Activated CD8-positive, alpha-beta T cell treated with anti-CD3 and anti-CD28 coated beads for 36 hours (primary cell): ENCODE data around the gene GPC5. TPM values are rescaled to one million over a fixed set of nuclear protein-coding genes. Genes with fewer than 3 reads are reported as not detected.

ENCODE experiments used
- ATAC-seq: fragments of 200-7000 bp; cut with Tn5 transposase; one replicate; pipeline ENCODE4 v1.10.0; 2021; ENCODE audit warnings: mild to moderate bottlenecking, moderate library complexity
- CTCF ChIA-PET: fragments of 350-600 bp; sonication (Branson Sonifier 250); formaldehyde crosslinking; loops from one replicate; lab custom pipeline; 2021; ENCODE audit warnings: antibody characterized with exemption; lab: Charles Lee
- POLR2A ChIA-PET: fragments of 350-600 bp; sonication (Branson Sonifier 250); formaldehyde crosslinking; loops from one replicate; lab custom pipeline; 2021; ENCODE audit warnings: antibody characterized with exemption; lab: Charles Lee
- DNase-seq: peaks from one replicate; pipeline ENCODE4 v3.0.0-alpha.2; 2020
- H3K27ac Mint-ChIP-seq: one replicate; pipeline ENCODE4 v1.8.0; 2021; ENCODE audit warnings: mild to moderate bottlenecking, mixed read lengths
- H3K27me3 Mint-ChIP-seq: one replicate; pipeline ENCODE4 v1.8.0; 2021; ENCODE audit warnings: mixed read lengths
- H3K36me3 Mint-ChIP-seq: one replicate; pipeline ENCODE4 v1.8.0; 2021; ENCODE audit warnings: low read depth, mixed read lengths
- H3K4me1 Mint-ChIP-seq: one replicate; pipeline ENCODE4 v1.8.0; 2021; ENCODE audit warnings: low read depth, mixed read lengths
- H3K4me3 Mint-ChIP-seq: one replicate; pipeline ENCODE4 v1.8.0; 2021; ENCODE audit warnings: mild to moderate bottlenecking, moderate library complexity, mixed read lengths
- H3K9me3 Mint-ChIP-seq: one replicate; pipeline ENCODE4 v1.8.0; 2021; ENCODE audit warnings: mixed read lengths
- intact Hi-C: fragments of 100-400 bp; cut with micrococcal nuclease; formaldehyde crosslinking; loops from one replicate; pipeline ENCODE4 v1.10.0; 2022
- total RNA-seq, 2 experiments: library from RNA; stranded (reverse); gene quantifications; one replicate each; pipeline ENCODE4 v1.2.3, GENCODE V29; 2021
- TF ChIP-seq, protein P1 (sequence below): fragments of 200-600 bp; IDR thresholded peaks from one replicate; pipeline ENCODE4 v1.8.0; 2022; ENCODE audit warnings: antibody characterized with exemption, mild to moderate bottlenecking

GPC5 gene
- total RNA-seq, 2 experiments from 2014 or later: 0.13 to 0.14 TPM

DNA sequence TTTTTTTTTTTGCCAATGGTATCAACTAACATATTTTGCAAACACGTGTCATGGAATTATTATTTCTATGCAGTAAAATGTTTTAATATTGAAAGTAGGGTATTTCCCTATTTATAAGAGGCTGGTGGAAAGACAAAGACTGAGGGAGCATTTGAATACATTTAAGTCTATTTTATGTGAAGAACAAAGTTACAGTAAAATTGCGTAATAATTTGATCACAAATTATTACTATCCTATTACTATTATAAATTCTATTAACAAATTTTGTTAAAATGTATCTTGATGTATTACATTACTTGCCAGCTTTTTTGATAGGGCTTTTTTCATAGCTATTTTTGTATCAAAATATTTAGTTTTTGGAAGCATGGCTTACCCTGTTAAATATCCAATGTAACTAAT, 58.4 kb downstream of the GPC5 start:
- Mint-ChIP-seq H3K27me3 (peaks cover 4% of the 10 kb centered on the region), H3K9me3 (no peaks in the 10 kb centered on the region)
- POLR2A ChIA-PET: no interaction called here

DNA sequence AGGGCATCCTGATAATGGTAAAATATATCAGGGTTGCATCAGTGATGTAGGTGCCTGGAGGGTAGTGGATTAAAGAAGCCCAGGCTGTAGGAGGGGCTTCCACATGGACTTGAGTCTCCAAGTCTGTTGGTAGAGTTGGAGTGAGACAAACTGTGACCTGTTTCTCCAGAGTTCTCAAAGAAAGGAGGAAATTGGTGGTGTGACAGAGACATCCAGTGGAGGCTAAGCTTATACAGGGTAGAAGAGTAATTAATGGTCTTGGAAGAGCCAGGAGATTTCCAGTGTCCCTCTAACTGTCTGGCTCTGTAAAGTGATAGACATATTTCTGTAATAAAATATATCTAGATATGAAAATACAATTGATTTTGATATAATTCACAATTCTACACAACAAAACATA, 61.1 kb downstream of the GPC5 start:
- intact Hi-C loops: no loop called here
- DNase-seq (no peak), ATAC-seq (no peak)
- Mint-ChIP-seq H3K27me3 (peaks cover 4% of the 10 kb centered on the region), H3K9me3 (no peaks in the 10 kb centered on the region), H3K4me3 (no peak overlapping the region), H3K4me1 (no peaks in the 10 kb centered on the region), H3K27ac (no peak overlapping the region), H3K36me3 (no peaks in the 10 kb centered on the region)
- POLR2A ChIA-PET: interaction anchor here (0.6 kb wide), 1 partner anchor 104 kb away, joined by 3 read pairs; no protein-coding TSS in a partner anchor
- CTCF ChIA-PET: no interaction called here
- TF ChIP-seq, protein P1, sequence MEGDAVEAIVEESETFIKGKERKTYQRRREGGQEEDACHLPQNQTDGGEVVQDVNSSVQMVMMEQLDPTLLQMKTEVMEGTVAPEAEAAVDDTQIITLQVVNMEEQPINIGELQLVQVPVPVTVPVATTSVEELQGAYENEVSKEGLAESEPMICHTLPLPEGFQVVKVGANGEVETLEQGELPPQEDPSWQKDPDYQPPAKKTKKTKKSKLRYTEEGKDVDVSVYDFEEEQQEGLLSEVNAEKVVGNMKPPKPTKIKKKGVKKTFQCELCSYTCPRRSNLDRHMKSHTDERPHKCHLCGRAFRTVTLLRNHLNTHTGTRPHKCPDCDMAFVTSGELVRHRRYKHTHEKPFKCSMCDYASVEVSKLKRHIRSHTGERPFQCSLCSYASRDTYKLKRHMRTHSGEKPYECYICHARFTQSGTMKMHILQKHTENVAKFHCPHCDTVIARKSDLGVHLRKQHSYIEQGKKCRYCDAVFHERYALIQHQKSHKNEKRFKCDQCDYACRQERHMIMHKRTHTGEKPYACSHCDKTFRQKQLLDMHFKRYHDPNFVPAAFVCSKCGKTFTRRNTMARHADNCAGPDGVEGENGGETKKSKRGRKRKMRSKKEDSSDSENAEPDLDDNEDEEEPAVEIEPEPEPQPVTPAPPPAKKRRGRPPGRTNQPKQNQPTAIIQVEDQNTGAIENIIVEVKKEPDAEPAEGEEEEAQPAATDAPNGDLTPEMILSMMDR: no peak

More for the DNA sequence above, 58.4 kb downstream of the GPC5 start:
- Mint-ChIP-seq H3K36me3 (no peaks in the 10 kb centered on the region), H3K27ac (no peak overlapping the region), H3K4me1 (no peaks in the 10 kb centered on the region), H3K4me3 (no peak overlapping the region)
- DNase-seq (no peak), ATAC-seq (no peak)
- CTCF ChIA-PET: no interaction called here
- TF ChIP-seq, protein P1: no peak
- intact Hi-C loops: no loop called here

- DNase-seq: no peak
- Mint-ChIP-seq H3K9me3 (no peaks in the 10 kb centered on the region), H3K27me3 (no peaks in the 10 kb centered on the region), H3K4me3 (no peak overlapping the region), H3K27ac (no peak overlapping the region), H3K36me3 (no peaks in the 10 kb centered on the region), H3K4me1 (no peaks in the 10 kb centered on the region)
- ChIA-PET CTCF (interaction anchor here (1.0 kb wide), 1 partner anchor 257 kb away, joined by 3 read pairs; no protein-coding TSS in a partner anchor), POLR2A (no interaction called here)
- intact Hi-C loops: no loop called here
- TF ChIP-seq, protein P1: no peak
- ATAC-seq: no peak
Observed at GRCh38 chr13:91464336-91464735, 65.9 kb downstream of the GPC5 start.

DNA sequence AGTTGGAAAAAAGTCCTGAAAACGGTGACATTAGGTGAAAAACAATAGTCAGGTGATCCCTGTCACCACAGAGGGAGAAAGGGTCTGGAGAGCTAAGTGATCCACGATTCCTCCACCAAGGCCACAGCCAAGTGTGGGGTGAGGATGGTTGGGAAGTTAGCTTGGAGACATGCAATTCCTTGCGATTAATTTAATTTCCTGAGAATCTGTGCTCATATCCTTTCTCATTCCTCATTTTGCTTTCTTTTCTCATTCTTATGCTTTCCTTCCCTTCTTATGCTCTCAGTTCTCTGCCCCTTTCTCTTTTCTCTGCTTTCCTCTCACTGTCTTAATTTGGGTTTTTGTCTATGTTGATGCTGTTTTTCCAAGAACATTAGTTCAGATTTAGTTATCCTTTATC, 68.8 kb downstream of the GPC5 start:
- ATAC-seq (no peak), DNase-seq (no peak)
- Mint-ChIP-seq H3K27me3 (no peaks in the 10 kb centered on the region), H3K4me3 (no peak overlapping the region), H3K36me3 (no peaks in the 10 kb centered on the region), H3K4me1 (no peaks in the 10 kb centered on the region), H3K9me3 (no peaks in the 10 kb centered on the region), H3K27ac (no peak overlapping the region)
- TF ChIP-seq, protein P1: no peak
- intact Hi-C loops: no loop called here
- POLR2A ChIA-PET: no interaction called here
- CTCF ChIA-PET: no interaction called here

GRCh38 chr13:91468301-91468700, 69.9 kb downstream of the GPC5 start:
- Mint-ChIP-seq H3K27ac (no peak overlapping the region), H3K4me3 (no peak overlapping the region), H3K36me3 (no peaks in the 10 kb centered on the region), H3K9me3 (no peaks in the 10 kb centered on the region), H3K27me3 (no peaks in the 10 kb centered on the region), H3K4me1 (no peaks in the 10 kb centered on the region)
- DNase-seq: no peak
- ChIA-PET CTCF (no interaction called here), POLR2A (no interaction called here)
- ATAC-seq: no peak
- intact Hi-C loops: no loop called here
- TF ChIP-seq, protein P1: no peak
